ENCODE data around the gene SURF6.
"Not testable (repeated sequence)": the region's sequence is repeated elsewhere in the genome, so short reads cannot be mapped to it uniquely, and the experiment has no call there.

The SURF6 gene

GRCh38 chr9:133305731-133306130 is 30.3 kb downstream of the SURF6 start:
- Histone ChIP-seq H3K9me3 (no peaks in the 10 kb centered on the region), H3K4me3 (ENCODE audit: low read depth in 1 of 2, low read length in 1 of 2) (no peak overlapping the region), H3K27me3 (no peaks in the 10 kb centered on the region), H3K4me1 (ENCODE audit: control insufficient read depth in 1 of 2, insufficient read depth in 1 of 2, low read depth in 1 of 2, low read length in 1 of 2) (no peaks in the 10 kb centered on the region), H3K27ac (no peak overlapping the region), H3K36me3 (no peaks in the 10 kb centered on the region)
- TF ChIP-seq, protein P1, sequence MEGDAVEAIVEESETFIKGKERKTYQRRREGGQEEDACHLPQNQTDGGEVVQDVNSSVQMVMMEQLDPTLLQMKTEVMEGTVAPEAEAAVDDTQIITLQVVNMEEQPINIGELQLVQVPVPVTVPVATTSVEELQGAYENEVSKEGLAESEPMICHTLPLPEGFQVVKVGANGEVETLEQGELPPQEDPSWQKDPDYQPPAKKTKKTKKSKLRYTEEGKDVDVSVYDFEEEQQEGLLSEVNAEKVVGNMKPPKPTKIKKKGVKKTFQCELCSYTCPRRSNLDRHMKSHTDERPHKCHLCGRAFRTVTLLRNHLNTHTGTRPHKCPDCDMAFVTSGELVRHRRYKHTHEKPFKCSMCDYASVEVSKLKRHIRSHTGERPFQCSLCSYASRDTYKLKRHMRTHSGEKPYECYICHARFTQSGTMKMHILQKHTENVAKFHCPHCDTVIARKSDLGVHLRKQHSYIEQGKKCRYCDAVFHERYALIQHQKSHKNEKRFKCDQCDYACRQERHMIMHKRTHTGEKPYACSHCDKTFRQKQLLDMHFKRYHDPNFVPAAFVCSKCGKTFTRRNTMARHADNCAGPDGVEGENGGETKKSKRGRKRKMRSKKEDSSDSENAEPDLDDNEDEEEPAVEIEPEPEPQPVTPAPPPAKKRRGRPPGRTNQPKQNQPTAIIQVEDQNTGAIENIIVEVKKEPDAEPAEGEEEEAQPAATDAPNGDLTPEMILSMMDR (IDR thresholded peaks at IDR 0.05): no peak

- H3K27me3 ChIP-seq: no peaks in the 10 kb centered on the region
- H3K4me1 ChIP-seq (ENCODE audit: control insufficient read depth in 1 of 2, insufficient read depth in 1 of 2, low read depth in 1 of 2, low read length in 1 of 2): no peaks in the 10 kb centered on the region
- H3K36me3 ChIP-seq: no peaks in the 10 kb centered on the region
- no peak overlapping the region for H3K27ac ChIP-seq
- H3K4me3 ChIP-seq (ENCODE audit: low read depth in 1 of 2, low read length in 1 of 2): no peak overlapping the region
- H3K9me3 ChIP-seq: no peaks in the 10 kb centered on the region
- TF ChIP-seq, protein P1 (IDR thresholded peaks at IDR 0.05): no peak
Measured at GRCh38 chr9:133304477-133305377, 31.3 kb downstream of the SURF6 start.

DNA sequence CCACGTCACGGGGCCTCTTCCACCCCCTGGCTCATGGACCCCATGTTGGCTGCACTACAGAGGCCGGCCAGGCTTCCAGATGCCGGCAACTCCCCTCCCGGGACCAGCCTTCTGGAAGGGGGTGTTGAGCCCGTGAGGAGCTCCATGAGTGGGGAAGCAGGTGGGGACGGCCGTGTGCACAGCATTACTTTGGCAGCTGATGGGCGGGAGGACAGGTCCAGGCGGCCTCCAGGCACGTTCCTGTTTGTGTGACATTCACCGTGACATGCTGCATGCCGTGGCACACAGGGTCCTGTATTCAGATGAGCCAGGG is 31.9 kb downstream of the SURF6 start:
- TF ChIP-seq, protein P1 (IDR thresholded peaks at IDR 0.05): no peak
- no peaks in the 10 kb centered on the region for H3K4me1 ChIP-seq (ENCODE audit: control insufficient read depth in 1 of 2, insufficient read depth in 1 of 2, low read depth in 1 of 2, low read length in 1 of 2)
- H3K4me3 ChIP-seq (ENCODE audit: low read depth in 1 of 2, low read length in 1 of 2): no peak overlapping the region
- H3K27ac ChIP-seq: no peak overlapping the region
- H3K27me3 ChIP-seq: no peaks in the 10 kb centered on the region
- no peaks in the 10 kb centered on the region for H3K9me3 ChIP-seq
- no peaks in the 10 kb centered on the region for H3K36me3 ChIP-seq

- Histone ChIP-seq H3K27ac (no peak overlapping the region), H3K4me1 (ENCODE audit: control insufficient read depth in 1 of 2, insufficient read depth in 1 of 2, low read depth in 1 of 2, low read length in 1 of 2) (no peaks in the 10 kb centered on the region), H3K36me3 (no peaks in the 10 kb centered on the region), H3K4me3 (ENCODE audit: low read depth in 1 of 2, low read length in 1 of 2) (no peak overlapping the region), H3K27me3 (no peaks in the 10 kb centered on the region), H3K9me3 (no peaks in the 10 kb centered on the region)
- TF ChIP-seq, protein P1 (IDR thresholded peaks at IDR 0.05): no peak
Measured at GRCh38 chr9:133303266-133304157, 32.5 kb downstream of the SURF6 start.

- TF ChIP-seq, protein P1 (IDR thresholded peaks at IDR 0.05): no peak
- Histone ChIP-seq H3K27me3 (peaks cover 8% of the 10 kb centered on the region), H3K9me3 (no peaks in the 10 kb centered on the region), H3K36me3 (no peaks in the 10 kb centered on the region), H3K27ac (no peak overlapping the region), H3K4me3 (ENCODE audit: low read depth in 1 of 2, low read length in 1 of 2) (no peak overlapping the region), H3K4me1 (ENCODE audit: control insufficient read depth in 1 of 2, insufficient read depth in 1 of 2, low read depth in 1 of 2, low read length in 1 of 2) (no peaks in the 10 kb centered on the region)
Measured at GRCh38 chr9:133301253-133302230, 34.4 kb downstream of the SURF6 start.

DNA sequence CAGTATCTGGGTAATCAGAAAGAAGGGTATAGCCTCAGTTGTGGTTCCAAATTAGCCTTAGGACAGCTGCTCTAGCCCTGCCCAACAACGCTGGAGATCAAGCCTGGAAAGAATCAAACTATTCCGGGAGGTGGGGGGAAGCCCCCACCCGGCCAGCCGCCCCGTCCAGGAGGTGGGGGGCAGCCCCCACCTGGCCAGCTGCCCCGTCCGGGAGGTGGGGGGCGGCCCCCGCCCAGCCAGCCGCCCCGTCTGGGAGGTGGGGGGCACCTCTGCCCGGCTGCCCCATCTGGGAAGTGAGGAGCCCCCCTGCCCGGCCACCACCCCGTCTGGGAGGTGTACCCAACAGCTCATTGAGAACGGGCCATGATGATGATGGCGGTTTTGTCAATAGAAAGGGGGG is 36.0 kb downstream of the SURF6 start:
- not testable (repeated sequence) for H3K9me3 ChIP-seq; H3K4me3 ChIP-seq (ENCODE audit: low read depth in 1 of 2, low read length in 1 of 2); H3K27ac ChIP-seq; H3K4me1 ChIP-seq (ENCODE audit: control insufficient read depth in 1 of 2, insufficient read depth in 1 of 2, low read depth in 1 of 2, low read length in 1 of 2); H3K36me3 ChIP-seq
- H3K27me3 ChIP-seq: peaks cover 11% of the 10 kb centered on the region
